HG03045 (cell line): ENCODE data around the gene HEPN1.

Experiments
- ATAC-seq: cut with Tn5 transposase; IDR thresholded peaks from one replicate; pipeline ENCODE4 v1.9.1; 2021; ENCODE audit warnings: mild to moderate bottlenecking, moderate library complexity; ENCODE audit not compliant: unreplicated experiment

Gene HEPN1

GRCh38 chr11:124898711-124899110 is 20.3 kb upstream of the HEPN1 start:
- no peak for ATAC-seq

GRCh38 chr11:124899383-124900145 is 19.5 kb upstream of the HEPN1 start:
- ATAC-seq, result no peak

GRCh38 chr11:124900464-124900863 is 18.6 kb upstream of the HEPN1 start:
- ATAC-seq, result no peak

- ATAC-seq, result no peak
Observed at GRCh38 chr11:124902616-124903015, 16.4 kb upstream of the HEPN1 start.

- ATAC-seq, result no peak
Observed at GRCh38 chr11:124915541-124916369, 3.3 kb upstream of the HEPN1 start.

GRCh38 chr11:124916370-124916710 is 2.7 kb upstream of the HEPN1 start:
- ATAC-seq, result no peak

- no peak for ATAC-seq
Observed at GRCh38 chr11:124917115-124917637, 1.9 kb upstream of the HEPN1 start.

GRCh38 chr11:124919898-124920297 is 848 bp downstream of the HEPN1 start:
- no peak for ATAC-seq

- no peak for ATAC-seq
Observed at GRCh38 chr11:124920356-124920755, 1.3 kb downstream of the HEPN1 start.

GRCh38 chr11:124920870-124921609 is 2.0 kb downstream of the HEPN1 start:
- ATAC-seq, result no peak

GRCh38 chr11:124922831-124923230 is 3.8 kb downstream of the HEPN1 start:
- ATAC-seq, result no peak

GRCh38 chr11:124923296-124923695 is 4.2 kb downstream of the HEPN1 start:
- no peak for ATAC-seq

GRCh38 chr11:124928942-124929665 is 10.1 kb downstream of the HEPN1 start:
- no peak for ATAC-seq

- peak; percentile 60 for ATAC-seq
Observed at GRCh38 chr11:124930799-124931198, 11.7 kb downstream of the HEPN1 start.

GRCh38 chr11:124934862-124935547 is 16.0 kb downstream of the HEPN1 start:
- no peak for ATAC-seq

- ATAC-seq, result no peak
Observed at GRCh38 chr11:124935548-124936514, 16.8 kb downstream of the HEPN1 start, which contains the start of gene HEPACAM. Gene HEPACAM, minus strand, starts transcription at chr11:124936047. Its CDS starts 41 bp downstream, at chr11:124936006.

GRCh38 chr11:124937336-124937935 is 18.4 kb downstream of the HEPN1 start:
- no peak for ATAC-seq

- no peak for ATAC-seq
Observed at GRCh38 chr11:124938206-124938765, 19.2 kb downstream of the HEPN1 start.
